Measurements from ENCODE around the gene STRBP.

Gene STRBP

DNA sequence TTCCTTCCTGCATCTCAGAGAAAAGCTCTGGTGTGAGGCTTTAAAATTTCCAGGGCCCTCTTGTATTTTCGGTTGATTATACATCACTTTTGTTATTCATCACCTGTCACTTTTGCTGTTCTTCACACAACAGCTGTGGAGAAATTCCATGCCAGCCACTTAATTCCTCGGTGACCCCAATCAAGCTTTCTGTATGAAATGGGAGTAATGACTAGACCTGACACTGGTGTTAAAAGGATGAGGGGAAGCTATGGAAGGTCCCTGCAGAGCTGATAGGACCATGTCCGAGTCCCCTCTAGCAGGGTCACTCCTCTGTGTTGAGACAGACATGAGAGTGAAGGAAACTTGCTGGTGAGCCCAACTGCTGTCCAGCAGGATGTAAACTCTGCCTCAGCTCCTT lies 175.2 kb downstream of the STRBP start:
- no peak for DNase-seq

- no peak for DNase-seq
These were observed 176.9 kb downstream of the STRBP start for GRCh38 chr9:123091459-123091858.

- DNase-seq = no peak
These were observed 177.4 kb downstream of the STRBP start for GRCh38 chr9:123090956-123091355.

DNA sequence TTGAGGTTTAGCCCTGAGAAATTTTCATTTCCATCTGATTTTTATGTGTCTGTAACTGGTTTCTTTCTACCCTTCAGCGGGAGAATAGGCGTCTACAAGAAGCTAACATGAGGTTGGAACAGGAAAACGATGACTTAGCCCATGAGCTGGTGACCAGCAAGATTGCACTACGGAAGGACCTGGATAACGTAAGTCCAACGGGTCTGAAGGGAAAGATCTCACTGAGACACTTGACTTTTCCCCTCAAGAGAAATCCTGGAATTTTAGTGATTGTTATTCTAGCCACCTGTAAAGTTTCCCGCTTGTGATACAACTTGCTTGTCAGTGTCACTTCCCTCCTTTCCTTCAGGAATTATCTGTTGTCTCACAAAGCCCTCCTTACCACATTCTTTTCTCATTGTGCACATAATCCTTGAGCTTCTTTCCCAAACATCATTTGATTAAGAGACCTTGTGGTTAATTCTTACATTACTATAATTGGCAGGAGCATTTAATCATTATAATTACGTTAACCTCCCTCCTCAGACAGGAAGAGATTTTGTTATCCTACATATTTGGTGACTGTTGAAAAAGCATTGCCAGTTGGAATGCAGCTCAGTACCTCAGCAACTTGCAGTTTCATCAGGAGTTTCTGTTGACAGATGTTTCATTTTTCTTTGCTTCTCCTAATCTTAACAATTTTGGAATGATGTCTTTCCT lies 178.0 kb downstream of the STRBP start:
- DNase-seq = peak; percentile 81

DNA sequence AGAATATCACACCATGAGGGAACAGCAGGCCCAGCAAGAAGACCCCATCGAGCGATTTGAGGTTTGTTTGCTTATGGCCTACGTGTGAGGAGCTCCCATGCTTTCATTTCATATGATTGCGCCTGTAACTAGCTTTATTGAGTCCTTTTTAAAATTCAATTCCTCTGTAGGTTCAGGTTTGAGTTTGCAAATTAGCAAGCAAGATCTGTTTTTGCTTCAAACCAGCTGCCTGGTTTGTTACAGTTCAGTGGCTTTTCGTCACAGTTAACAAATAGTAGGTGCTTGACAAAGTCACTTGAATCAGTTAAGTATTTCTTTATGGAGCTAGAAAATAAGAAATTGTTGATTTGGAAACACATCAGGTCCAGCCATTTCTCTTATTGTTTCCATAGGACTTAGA lies 178.6 kb downstream of the STRBP start:
- no peak for DNase-seq

DNA sequence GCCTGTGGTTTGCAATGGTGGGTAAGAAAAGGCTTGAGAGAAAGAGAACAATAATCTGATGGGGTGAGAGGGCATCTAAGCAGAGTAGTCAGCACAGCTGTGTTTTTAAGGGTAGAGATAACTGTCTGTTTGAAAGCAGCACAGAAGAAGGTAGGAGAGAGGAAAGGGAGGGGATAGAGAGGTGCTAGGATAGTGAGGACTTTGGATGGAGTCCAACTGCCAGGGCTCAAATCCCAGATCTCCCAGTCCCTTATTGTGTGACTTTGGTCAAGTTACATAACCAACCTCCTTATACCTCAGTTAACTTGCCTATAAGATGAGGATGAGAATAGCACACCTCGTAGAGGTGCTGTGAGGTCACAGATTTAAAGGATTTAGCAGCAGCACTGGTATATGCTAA lies 179.3 kb downstream of the STRBP start:
- no peak for DNase-seq

- DNase-seq = no peak
These were observed 181.0 kb downstream of the STRBP start for GRCh38 chr9:123087359-123087888.

- no peak for DNase-seq
These were observed 182.5 kb downstream of the STRBP start for GRCh38 chr9:123085916-123086315.

GRCh38 chr9:123084256-123084655 lies 184.1 kb downstream of the STRBP start:
- DNase-seq = no peak

DNA sequence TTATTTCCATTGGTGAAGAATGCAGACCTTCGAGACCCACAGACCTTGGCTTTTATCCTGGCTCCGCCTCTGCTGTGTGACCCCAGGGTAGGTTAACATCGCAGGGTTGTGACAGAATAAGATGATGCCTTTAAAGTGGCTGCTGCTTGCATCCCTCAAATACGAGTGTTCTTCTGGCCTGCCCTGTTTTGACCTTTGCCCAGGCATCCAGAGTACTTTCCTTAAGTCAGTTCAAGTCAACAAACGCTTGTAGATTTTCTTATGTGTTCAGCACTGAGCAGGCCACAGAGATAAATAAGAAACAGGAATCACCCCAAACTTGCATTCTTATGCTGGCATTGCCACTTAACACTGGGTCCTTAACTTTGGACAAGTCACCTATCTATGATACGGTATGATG lies 184.7 kb downstream of the STRBP start:
- no peak for DNase-seq

DNA sequence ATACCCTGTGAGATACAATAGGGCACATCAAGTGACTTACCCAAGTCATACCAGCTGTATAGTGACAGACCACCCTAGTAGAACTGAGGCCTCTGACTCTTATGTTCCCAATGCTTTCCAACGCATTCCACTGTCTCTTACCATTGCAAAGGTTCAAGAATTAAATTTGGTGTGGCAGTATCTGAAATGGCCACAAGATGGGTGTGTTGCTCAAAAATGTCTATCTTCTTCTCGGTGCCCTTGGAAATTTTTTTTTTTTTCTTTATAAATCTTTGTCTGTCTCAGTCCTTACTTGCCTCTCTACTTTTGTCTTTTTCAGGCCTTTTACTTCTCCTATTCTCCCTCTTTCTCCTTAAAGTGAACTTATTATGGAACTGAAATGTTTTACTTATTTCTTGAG lies 186.6 kb downstream of the STRBP start:
- peak; percentile 59 for DNase-seq

- DNase-seq = no peak
These were observed 187.9 kb downstream of the STRBP start for GRCh38 chr9:123080444-123080843.

- DNase-seq = no peak
These were observed 193.8 kb downstream of the STRBP start for GRCh38 chr9:123074628-123075027.

- DNase-seq = peak; percentile 95
These were observed 194.4 kb downstream of the STRBP start for GRCh38 chr9:123073991-123074422.

DNA sequence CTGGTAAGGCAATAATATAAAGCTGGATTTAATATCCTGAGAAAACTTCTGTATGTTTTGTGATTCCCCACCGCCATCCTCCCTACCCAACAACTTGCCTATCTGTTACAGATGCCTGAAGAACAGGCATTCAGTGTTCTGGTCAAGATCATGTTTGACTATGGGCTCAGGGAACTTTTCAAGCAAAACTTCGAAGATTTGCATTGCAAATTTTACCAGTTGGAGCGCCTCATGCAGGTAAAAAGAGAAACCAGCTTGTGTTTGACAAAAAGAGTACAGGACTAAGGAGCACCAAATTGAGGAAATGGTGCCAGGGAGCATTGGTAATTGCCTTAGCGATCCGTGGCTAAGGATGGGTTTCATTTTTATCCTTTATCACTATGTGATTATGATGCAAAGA lies 194.9 kb downstream of the STRBP start:
- DNase-seq = no peak

GRCh38 chr9:123072407-123072995 lies 195.9 kb downstream of the STRBP start:
- DNase-seq = no peak

All from fibroblast of skin of abdomen (primary cell).